Stimulated activated CD4-positive, alpha-beta T cell treated with anti-CD3 and anti-CD28 coated beads, Interleukin-1b, Interleukin-23, amount 100 ng/mL, for 24 hours (primary cell): ENCODE measurements around the gene HPCAL1.
"Not testable (repeated sequence)": the region's sequence is repeated elsewhere in the genome, so short reads cannot be mapped to it uniquely, and the experiment has no call there.

Experiments used
- DNase-seq, 4 experiments: peaks; one replicate each; pipeline ENCODE4 v3.0.0-alpha.2; 2020; ENCODE audit warnings: low read depth in 4 of 4, low spot score in 1 of 4

Gene HPCAL1

GRCh38 chr2:10453905-10454298 is 151.2 kb downstream of the HPCAL1 start:
- DNase-seq, result no peak

GRCh38 chr2:10454505-10454904 is 151.8 kb downstream of the HPCAL1 start:
- no peak for DNase-seq

GRCh38 chr2:10457195-10457594 is 154.5 kb downstream of the HPCAL1 start:
- DNase-seq, result not testable (repeated sequence)

GRCh38 chr2:10457846-10458598 is 155.3 kb downstream of the HPCAL1 start:
- DNase-seq, result no peak

- no peak for DNase-seq
These were observed 157.7 kb downstream of the HPCAL1 start for GRCh38 chr2:10460366-10460796.

- DNase-seq, result no peak
These were observed 159.7 kb downstream of the HPCAL1 start for GRCh38 chr2:10462178-10463083.

- no peak for DNase-seq
These were observed 163.2 kb downstream of the HPCAL1 start for GRCh38 chr2:10465910-10466309.

- no peak for DNase-seq
These were observed 164.1 kb downstream of the HPCAL1 start for GRCh38 chr2:10466801-10467200.

GRCh38 chr2:10467401-10467800 is 164.7 kb downstream of the HPCAL1 start:
- DNase-seq, result no peak

GRCh38 chr2:10469301-10469700 is 166.6 kb downstream of the HPCAL1 start:
- no peak for DNase-seq

GRCh38 chr2:10469955-10470608 is 167.4 kb downstream of the HPCAL1 start:
- no peak for DNase-seq

GRCh38 chr2:10471046-10471571 is 168.4 kb downstream of the HPCAL1 start:
- DNase-seq, result no peak

- DNase-seq, result no peak
These were observed 169.3 kb downstream of the HPCAL1 start for GRCh38 chr2:10471955-10472354.

- DNase-seq, result no peak
These were observed 170.5 kb downstream of the HPCAL1 start for GRCh38 chr2:10473121-10473756.

- no peak for DNase-seq
These were observed 172.6 kb downstream of the HPCAL1 start for GRCh38 chr2:10475221-10475722.

GRCh38 chr2:10475811-10476660 is 173.3 kb downstream of the HPCAL1 start:
- DNase-seq, result no peak

GRCh38 chr2:10476723-10477442 is 174.2 kb downstream of the HPCAL1 start:
- DNase-seq, result no peak
